IPS-18c (cell line): ENCODE results near the gene LMO4.

ENCODE experiments used
- H3K4me3 ChIP-seq: 2 replicates; pipeline ENCODE4 v1.7.0; 2013; ENCODE audit warnings: low read depth, mild to moderate bottlenecking, low read length, moderate library complexity; ENCODE audit not compliant: insufficient read depth
- H3K9me3 ChIP-seq: one replicate; pipeline ENCODE4 v1.6.1; 2013; ENCODE audit warnings: mild to moderate bottlenecking, low read length, moderate library complexity; ENCODE audit not compliant: control insufficient read depth, insufficient read depth

Gene LMO4, protein sequence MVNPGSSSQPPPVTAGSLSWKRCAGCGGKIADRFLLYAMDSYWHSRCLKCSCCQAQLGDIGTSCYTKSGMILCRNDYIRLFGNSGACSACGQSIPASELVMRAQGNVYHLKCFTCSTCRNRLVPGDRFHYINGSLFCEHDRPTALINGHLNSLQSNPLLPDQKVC

DNA sequence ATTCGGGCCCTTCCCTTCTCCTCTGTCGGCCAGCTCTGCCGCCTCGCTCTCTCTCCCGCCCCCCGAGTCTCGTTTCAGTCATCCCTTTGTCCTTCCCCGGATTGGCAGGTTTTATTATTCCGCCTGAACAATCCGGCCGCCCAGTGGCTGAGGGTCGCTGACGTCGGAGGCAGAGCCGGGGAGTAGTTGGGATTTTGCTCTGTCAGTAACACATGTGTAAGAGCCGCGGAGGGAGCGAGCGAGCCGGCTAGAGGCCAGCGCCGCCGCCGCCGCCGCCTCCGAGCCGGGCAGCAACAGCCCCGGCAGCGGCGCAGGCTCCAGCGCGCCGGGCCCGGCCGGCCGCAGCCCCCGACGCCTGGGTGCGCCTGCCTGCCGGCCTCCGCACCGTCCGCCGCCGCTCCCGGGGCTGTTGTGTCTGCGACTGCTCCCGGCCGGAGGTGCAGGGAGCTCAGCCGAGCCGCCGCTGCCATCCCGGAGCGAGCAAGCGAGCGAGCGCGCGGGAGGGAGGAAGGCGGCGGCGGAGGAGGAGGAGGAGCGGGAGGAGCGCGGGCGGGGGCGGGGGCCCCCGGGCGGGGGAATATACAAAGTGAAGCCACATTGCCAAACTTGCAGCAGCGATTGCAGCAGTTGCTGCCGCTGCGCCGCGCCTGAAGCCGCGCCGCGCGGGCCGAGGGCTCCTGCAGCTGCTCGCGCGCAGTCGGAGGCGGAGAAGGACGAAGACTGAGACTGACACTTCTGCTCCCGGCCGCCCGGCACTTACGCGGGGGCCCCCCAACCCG is at the start of gene LMO4:
Gene LMO4 (plus strand): TSS at position 609 of the 779 bp plus-strand sequence. CDS start 3,136 bp downstream, outside the sequence.
- H3K9me3 ChIP-seq = no peaks in the 10 kb centered on the region
- H3K4me3 ChIP-seq = peak within 1 kb of the TSS; percentile 70

DNA sequence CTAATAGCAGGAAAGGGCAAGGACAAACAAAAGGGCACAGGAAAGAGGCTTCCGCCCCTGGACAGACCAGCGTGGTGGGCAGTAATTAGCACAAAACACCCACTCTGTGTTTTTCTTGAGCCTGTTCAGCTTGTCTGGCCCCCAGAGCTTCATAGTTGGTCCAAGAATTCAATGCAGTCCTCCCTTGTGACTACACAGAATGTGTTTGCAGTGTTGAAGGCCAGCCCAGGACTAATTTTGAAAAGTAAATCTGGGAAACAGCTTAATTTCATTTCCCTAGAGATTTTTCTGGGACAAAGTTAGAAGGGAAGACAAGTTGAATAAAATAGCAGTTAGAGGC is 49.2 kb upstream of the LMO4 start:
- Histone ChIP-seq H3K4me3 (no peak overlapping the region), H3K9me3 (no peaks in the 10 kb centered on the region)

DNA sequence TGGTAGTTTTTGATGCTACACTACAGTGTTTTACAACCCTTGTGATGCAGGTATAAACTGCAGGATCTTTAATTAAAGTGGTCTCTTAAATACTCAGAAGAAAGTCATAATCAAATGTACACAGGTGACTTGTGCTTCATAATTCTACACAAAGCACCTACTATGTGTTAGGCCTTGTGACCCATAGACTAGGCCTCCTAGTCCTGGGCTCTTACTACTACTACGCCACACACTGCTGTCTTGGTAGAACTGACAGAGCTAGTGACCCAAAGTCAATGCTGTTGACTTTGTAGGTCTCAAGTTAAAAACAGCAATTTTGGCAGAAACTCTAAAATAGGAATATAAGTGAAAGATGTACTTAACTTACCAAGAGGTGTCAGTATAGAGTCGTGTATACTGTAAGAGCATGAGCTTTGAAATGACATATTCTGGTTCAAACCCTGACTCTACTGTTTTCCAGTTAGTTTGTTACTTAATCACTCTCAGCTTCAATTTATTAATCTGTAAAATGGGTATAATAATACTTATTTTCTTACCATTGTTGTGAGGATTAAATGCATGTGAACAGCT is 48.6 kb upstream of the LMO4 start:
- Histone ChIP-seq H3K9me3 (no peaks in the 10 kb centered on the region), H3K4me3 (no peak overlapping the region)

DNA sequence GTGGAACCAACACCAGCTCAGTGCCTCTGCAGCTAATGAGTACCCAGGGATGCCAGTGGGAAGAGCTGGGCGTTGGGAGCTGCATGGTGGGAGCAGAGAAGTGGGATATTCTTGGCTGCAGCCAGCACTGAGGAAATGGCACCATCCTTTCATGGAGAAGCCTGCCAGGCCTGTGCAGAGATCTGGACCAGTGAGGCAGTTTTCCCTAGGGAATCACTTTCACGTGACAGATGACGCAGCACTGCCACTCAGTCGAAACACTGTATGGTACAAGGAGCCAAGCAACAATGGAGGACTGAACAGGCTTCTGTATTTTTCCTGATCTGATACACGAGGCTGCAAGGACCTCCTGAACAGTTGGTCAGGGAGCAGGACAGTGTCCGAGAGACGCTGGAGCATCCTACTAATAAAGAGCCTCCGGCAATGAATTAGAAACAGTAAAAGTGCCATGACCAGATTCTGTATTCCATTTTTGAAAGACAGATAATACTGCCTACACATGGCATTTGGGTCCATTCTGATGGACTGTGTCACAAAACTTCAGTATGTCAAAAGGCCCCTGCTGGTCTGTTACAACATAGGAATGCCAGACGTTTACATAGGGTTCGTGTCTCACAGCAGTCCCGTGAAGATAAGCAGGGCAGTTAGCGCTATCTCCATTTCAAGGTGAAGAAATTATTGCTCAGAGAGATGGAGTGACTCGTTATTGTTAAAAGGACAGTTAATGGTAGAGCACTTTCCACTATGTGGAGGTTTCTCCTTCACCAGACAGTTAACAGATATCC is 44.0 kb upstream of the LMO4 start:
- H3K9me3 ChIP-seq = no peaks in the 10 kb centered on the region

DNA sequence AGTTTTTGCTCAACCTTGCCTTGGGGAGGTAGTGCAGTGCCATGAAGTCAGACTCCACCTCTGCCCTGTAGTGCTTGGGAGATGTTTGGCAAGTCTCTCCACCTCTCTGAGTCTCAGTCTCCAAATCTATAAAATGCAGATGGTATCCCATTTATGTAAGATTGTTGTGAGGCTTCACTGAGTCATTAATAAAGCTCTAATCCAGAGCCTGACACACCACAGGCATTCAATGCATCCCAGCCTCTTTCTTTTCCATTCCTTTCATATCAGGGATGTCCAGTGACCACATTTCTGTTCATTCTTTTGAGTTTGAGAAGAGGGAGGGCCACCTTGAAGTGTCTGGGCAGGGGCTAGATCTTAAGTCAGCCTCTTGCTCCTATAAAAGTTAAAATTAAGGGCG is 37.6 kb upstream of the LMO4 start:
- Histone ChIP-seq H3K4me3 (no peak overlapping the region), H3K9me3 (no peaks in the 10 kb centered on the region)

More for the DNA sequence above, 44.0 kb upstream of the LMO4 start:
- H3K4me3 ChIP-seq = no peak overlapping the region

DNA sequence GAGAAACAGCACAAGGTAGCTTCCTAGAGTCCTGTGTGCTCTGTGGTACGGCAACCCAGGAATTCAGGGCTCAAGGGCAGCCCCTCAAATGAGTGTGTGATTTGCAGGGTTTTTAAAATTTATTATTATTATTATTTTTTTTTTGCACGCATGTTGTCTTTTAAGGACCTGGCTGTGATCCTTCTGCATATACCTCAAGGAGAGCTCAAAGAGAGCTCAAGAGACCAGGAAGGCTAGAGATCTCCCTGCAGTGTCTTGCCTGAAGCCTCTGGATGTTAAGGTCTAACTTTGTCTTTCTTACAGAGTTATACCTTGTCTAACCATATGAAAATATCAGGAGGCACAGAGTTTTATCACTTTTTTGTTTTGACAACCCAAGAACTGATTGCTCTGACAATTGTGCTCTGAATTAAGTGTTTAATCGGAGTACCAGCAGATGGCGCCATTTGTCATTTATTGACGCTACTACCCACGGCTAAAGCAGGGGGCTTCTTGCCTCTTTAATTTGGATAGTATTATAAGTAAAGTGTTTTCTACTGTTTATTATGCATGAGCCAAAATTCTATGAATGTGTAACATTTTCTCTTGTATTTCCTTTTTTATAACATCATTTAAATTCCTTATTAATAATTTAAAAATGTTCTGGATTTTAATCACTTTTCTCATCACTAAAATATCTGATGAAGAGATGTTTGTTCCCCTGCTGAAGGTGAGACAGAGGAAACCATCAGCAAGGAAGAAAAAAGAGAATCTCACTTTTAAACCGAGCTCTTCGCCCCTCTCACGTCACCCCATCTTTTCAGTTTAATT is 35.8 kb upstream of the LMO4 start:
- Histone ChIP-seq H3K9me3 (no peaks in the 10 kb centered on the region), H3K4me3 (no peak overlapping the region)

DNA sequence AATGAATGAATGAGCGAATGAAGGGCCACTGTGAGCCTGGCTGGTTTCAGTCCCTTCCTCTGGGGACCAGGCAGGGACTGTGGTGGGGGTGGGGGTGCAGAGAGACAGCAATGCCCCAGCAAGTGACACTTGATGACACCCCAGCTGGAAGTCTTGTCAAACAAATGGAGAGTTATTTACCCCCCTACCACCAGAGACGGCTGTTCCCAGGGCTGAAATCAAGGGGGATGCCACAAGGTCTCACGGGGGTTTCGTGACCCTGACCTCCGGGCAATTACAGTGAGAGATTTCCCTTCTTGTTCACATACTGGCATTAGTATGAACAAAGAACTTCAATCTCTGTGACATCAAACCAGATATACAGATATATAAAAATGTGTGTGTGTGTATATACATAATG is 34.0 kb upstream of the LMO4 start:
- no peaks in the 10 kb centered on the region for H3K9me3 ChIP-seq
- no peak overlapping the region for H3K4me3 ChIP-seq

DNA sequence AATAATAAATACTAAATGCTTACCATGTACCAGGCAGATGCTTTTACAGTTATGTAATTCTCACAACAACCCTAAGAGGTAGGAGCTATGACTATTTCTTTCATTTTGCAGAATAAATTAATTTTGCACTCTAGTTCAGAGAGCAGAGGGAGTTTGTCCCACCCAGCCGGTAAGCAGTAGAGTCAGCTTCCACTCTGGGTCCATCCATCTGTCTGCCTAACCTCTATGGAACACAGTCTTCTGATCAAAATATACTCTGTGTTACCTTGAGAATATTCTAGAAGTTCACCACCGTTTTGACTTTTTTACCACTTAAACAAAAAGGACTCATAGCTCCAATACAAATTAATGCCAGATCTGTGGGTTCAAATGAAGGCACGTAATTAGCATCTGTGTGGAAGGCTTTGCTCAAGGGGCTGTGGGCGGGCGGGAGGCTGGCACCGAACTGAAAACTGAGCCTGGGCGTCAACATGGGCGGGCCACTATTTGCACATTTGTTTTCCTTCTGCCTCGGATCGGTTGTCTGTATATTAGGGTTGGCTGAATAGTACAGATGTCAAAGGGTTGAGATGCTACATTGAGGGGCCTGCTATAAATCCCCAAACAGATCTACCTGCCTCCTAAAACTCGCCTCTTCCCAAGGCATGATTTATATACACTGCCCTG is 33.1 kb upstream of the LMO4 start:
- Histone ChIP-seq H3K9me3 (no peaks in the 10 kb centered on the region), H3K4me3 (no peak overlapping the region)

DNA sequence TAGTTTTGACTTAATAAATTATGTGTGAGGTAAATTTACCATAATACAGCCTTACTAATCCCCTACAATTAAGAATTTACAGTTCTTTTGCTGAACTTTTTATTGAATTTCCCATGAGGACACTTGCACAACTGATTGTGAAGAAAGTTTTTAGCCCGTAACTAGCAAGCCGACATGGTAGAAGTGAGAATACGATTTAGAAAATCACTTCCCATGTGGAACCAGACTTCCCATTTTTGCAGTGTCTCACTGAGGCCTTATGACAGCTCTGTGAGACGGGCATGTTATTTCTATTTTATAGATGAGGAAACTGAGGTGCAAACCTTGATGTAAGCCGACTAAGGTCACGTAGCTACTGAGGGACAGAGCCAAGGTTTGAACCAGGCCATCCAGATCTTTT is 32.5 kb upstream of the LMO4 start:
- Histone ChIP-seq H3K4me3 (no peak overlapping the region), H3K9me3 (no peaks in the 10 kb centered on the region)

DNA sequence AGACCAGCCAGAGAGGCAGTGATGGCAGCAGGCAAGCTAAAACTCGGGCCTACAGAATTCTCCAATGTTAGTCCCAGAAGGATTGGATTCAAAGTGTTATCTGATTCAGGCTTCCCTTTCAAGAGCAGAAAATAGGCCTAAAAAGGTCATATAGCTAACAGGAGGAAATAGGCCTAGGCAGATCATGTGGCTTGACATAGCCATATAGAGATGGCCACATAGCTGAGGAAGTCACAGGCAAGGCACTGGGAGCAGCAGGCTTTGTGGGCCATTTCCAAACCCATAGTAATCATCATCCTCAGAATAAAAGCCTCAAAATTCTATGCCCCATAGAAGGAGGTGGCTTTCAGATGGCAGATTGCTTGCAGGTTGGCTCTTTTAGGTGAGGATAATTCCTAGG is 29.0 kb upstream of the LMO4 start:
- no peak overlapping the region for H3K4me3 ChIP-seq
- H3K9me3 ChIP-seq = no peaks in the 10 kb centered on the region

DNA sequence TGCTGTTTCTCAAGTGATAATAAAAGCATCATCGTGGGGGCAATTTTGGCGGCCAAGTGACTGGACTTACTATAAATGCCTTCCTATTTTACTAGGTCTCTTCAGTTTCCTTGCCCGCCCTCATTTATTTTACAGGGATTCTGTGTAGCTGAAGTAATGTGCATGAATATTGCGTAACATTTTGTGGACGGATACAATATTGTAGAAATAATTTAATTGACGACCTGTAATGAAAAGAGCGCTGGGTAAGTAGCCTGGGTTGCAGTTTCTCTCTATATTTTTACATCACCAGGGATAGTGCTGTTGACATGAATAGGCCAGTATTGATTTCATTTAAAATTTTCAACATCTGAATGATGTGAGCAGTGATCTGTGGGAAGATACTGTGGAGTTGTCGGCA is 28.1 kb upstream of the LMO4 start:
- Histone ChIP-seq H3K4me3 (no peak overlapping the region), H3K9me3 (no peaks in the 10 kb centered on the region)

DNA sequence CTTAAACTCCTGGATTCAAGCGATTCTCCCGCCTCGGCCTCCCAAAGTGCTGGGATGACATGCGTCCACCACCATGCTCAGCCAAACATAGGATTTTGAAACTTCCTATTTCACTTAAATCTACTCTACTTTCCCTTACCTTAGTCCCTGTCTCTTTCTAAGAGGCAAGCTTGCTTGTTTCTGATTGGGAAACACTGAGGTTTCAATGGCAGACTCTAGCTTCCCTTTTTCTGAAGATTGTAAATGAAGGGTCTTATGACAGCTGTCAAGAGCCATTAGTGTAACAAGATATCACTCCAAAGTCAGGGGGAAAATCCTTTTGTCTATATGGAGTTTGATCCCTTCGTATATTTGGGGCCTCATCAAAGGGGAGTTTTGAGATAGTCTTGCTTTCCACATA is 23.5 kb upstream of the LMO4 start:
- no peaks in the 10 kb centered on the region for H3K9me3 ChIP-seq
- no peak overlapping the region for H3K4me3 ChIP-seq

DNA sequence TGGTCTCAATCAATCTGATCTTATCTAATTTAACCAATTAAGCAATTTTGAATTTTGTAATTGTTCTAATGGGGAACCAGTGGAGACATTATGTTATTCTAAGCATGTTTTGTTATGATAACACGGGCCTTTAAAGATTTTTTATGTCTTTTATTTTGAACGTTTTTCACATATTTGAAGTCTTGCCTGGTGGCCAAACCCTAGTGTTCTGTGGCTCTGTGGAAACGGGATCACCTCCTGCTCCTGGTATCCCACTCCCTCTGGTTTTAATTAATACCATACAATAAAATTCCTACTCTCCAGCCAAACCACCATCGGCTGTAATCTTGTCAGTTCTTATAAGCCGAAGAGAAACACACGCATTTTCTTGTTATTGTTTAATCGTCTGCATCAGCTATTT is 22.9 kb upstream of the LMO4 start:
- no peak overlapping the region for H3K4me3 ChIP-seq
- H3K9me3 ChIP-seq = no peaks in the 10 kb centered on the region

DNA sequence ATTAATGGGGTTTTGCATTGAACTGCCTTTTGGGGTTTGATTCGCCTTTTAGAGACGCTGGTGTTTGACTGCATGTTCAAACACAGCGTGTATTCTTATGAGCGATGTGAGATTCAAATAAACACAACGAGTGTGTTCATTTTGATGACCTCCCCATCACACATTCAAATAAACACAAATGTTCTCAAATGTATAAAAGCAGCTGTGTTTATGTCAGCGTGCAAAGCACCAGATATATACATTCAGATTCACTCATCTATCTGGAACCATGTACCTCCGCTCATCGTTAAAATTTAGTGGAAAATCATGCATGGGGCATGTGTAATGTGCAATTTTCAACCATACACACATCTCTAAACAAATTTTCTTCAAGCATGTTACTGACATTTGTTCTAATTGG is 21.4 kb upstream of the LMO4 start:
- Histone ChIP-seq H3K4me3 (no peak overlapping the region), H3K9me3 (no peaks in the 10 kb centered on the region)

DNA sequence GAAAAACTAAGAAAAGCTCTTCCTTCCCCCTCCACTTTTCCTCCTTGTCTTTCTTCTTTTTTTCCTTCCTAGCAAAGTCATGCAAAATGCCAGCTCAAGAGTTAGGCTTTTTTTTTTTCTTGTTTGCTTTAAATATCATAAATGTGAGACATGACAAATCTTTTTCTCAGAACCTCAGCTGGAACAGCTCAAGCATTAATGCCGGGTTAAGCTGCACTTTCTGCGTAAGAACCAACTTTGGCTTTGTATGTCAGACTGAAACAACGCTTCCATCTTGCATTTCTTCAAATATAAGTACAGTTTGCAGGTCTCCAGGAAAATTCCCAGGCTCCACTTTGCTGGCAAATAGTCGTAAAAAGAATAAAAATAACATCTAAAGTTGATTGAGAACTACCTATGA is 20.7 kb upstream of the LMO4 start:
- H3K4me3 ChIP-seq = no peak overlapping the region
- no peaks in the 10 kb centered on the region for H3K9me3 ChIP-seq

DNA sequence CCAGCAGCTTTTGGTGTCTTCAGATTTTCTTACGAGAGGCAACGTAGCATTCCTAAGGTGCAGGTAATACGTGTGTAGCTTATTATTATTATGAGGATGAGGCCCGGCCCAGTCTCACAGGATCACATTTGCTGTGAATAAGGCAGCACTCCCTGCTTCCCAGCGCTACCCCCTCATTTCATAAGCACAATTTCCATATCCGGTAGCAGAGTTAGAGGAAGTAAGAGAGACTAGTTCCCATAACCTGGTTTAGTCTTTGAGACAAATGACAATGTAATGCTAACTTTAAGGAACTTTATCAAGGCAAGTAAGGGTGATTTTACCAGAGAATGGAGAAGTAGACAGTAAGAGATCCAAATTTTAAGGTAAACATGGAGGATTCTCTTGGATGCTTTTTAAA is 14.6 kb upstream of the LMO4 start:
- no peaks in the 10 kb centered on the region for H3K9me3 ChIP-seq
- H3K4me3 ChIP-seq = no peak overlapping the region
